Measurements from ENCODE around the gene ZNRD2. TPM values are rescaled to one million over a fixed set of nuclear protein-coding genes. Genes with fewer than 3 reads are reported as not detected.
A peak's percentile ranks its signal among the peaks of the same experiment; 100 is the strongest.

The ZNRD2 gene
- total and polyA plus RNA-seq, 2 of the 8 experiments (the other 6 are each of a cell fraction or from before 2014, with no cell fraction given) = 53.4 to 125 TPM

- H4K8ac ChIP-seq (ENCODE audit: extremely low read depth, insufficient read depth, low read length) = peak overlapping the region; percentile 90
- H3K56ac ChIP-seq (replicated peaks; ENCODE audit: insufficient read length, low read depth, low read length) = no peak overlapping the region
- H3K4ac ChIP-seq (replicated peaks; ENCODE audit: insufficient read length, low read depth, low read length) = no peak overlapping the region
- H4K5ac ChIP-seq (ENCODE audit: insufficient read length, low read depth, low read length) = peak overlapping the region; percentile 89
- peaks cover 0 to 37% (median 21%) of the 10 kb centered on the region in 4 experiments; a peak in 6 of 7 replicates for H3K27me3 ChIP-seq (replicated peaks in 1 of 4; ENCODE audit: control insufficient read depth in 3 of 4, extremely low read depth in 1 of 4, insufficient read depth in 3 of 4, low read length in 3 of 4)
- no peak overlapping the region for H3K23ac ChIP-seq (ENCODE audit: insufficient read length)
- H4K20me1 ChIP-seq (replicated peaks in 1 of 2; ENCODE audit: control insufficient read depth in 1 of 2, insufficient read depth in 2 of 2, low read length in 2 of 2) = peaks cover 3 to 18% of the 10 kb centered on the region in 2 experiments
- no peak overlapping the region for H2BK20ac ChIP-seq (ENCODE audit: low read length)
- H3K79me1 ChIP-seq (ENCODE audit: low read depth, low read length) = no peaks in the 10 kb centered on the region
- H3K9ac ChIP-seq (replicated peaks in 1 of 4; ENCODE audit: extremely low read depth in 1 of 4, low read depth in 3 of 4, low read length in 3 of 4) = peak overlapping the region in 2 of 4 experiments; percentile 16 to 43; a peak in 1 of 7 replicates
- H3K9me3 ChIP-seq (ENCODE audit: insufficient read depth in 2 of 2, low read depth in 1 of 2, low read length in 1 of 2) = no peaks in the 10 kb centered on the region
- no peak overlapping the region for H2BK120ac ChIP-seq (replicated peaks; ENCODE audit: low read depth, low read length)
- peaks cover 0 to 9% (median 1%) of the 10 kb centered on the region in 4 experiments; a peak in 5 of 7 replicates for H3K4me1 ChIP-seq (replicated peaks in 1 of 4; ENCODE audit: control insufficient read depth in 3 of 4, insufficient read depth in 4 of 4, low read length in 3 of 4)
- POLR2A ChIA-PET (ENCODE audit: partially characterized antibody) = interaction anchor here (0.6 to 5.2 kb wide), 26 partner anchors 8 to 662 kb away, joined by 3 to 62 read pairs (median 3); partner anchors contain the start of genes EHBP1L1, EHD1, FAM89B and MALAT1
- peaks cover 0 to 4% (median 0%) of the 10 kb centered on the region in 4 experiments; a peak in 3 of 8 replicates for H3K36me3 ChIP-seq (ENCODE audit: control insufficient read depth in 2 of 4, insufficient read depth in 4 of 4, low read length in 3 of 4)
- H3K18ac ChIP-seq (ENCODE audit: extremely low read depth, low read length) = peak overlapping the region; percentile 95
- no peak overlapping the region for H4K91ac ChIP-seq (replicated peaks; ENCODE audit: insufficient read length, low read length)
- WGBS, 2 experiments (ENCODE audit: extremely low coverage in 1 of 2, insufficient coverage in 1 of 2, insufficient read length in 1 of 2, insufficient replicate concordance in 2 of 2, low coverage in 1 of 2, low lambda C conversion rate in 2 of 2, missing lambda C conversion rate in 1 of 2) = 5% methylated on average over 28 of the region's 78 CpGs; no CpG with 5 or more reads in 1 of the 2 experiments
- H2BK5ac ChIP-seq (ENCODE audit: low read depth, low read length) = peak overlapping the region; percentile 78
- no peaks in the 10 kb centered on the region for H3K79me2 ChIP-seq (ENCODE audit: control insufficient read depth in 1 of 2, insufficient read depth in 2 of 2, low read length in 2 of 2)
- H2AK5ac ChIP-seq (ENCODE audit: low read depth, low read length) = no peak overlapping the region
- H2BK12ac ChIP-seq (ENCODE audit: low read depth, low read length) = peak overlapping the region; percentile 71; the same call in 1 of the 2 replicates
- FAIRE-seq = no peak
- peak overlapping the region; percentile 64 to 89 for H3K4me2 ChIP-seq (ENCODE audit: insufficient read depth in 1 of 2, low read depth in 2 of 2, low read length in 2 of 2)
- no peak overlapping the region; the same call in 1 of the 2 replicates for H2AFZ ChIP-seq (ENCODE audit: low read length)
- peak overlapping the region; percentile 72; the same call in 1 of the 2 replicates for H2BK15ac ChIP-seq (ENCODE audit: low read length)
- H3K23me2 ChIP-seq (ENCODE audit: low read depth, low read length) = peaks cover 19% of the 10 kb centered on the region
- no peak overlapping the region for H3K27ac ChIP-seq (ENCODE audit: low read depth, low read length)
- CTCF ChIA-PET (ENCODE audit: partially characterized antibody) = interaction anchor here (0.6 to 10.5 kb wide), 36 partner anchors 8 to 382 kb away, joined by 3 to 284 read pairs (median 4); partner anchors contain the start of genes EHBP1L1, FAM89B, KCNK7 and LTBP3
- H3K4me3 ChIP-seq (ENCODE audit: extremely low read depth in 1 of 4, insufficient read depth in 2 of 4, low read depth in 3 of 4, low read length in 4 of 4) = peak overlapping the region; percentile 32 to 68 (median 46)
- no peak overlapping the region for H3K14ac ChIP-seq (ENCODE audit: insufficient read length)
- DNase-seq (ENCODE audit: low read depth in 1 of 2, low spot score in 2 of 2) = peak in 1 of 2 experiments; percentile 98
- no peak; the same call in 1 of the 2 replicates for TF ChIP-seq KDM1A (IDR thresholded peaks at IDR 0.05; ENCODE audit: borderline replicate concordance, low read length)
- TF ChIP-seq KDM5A (IDR thresholded peaks at IDR 0.05; ENCODE audit: low read length) = 0 out of 2 replicates have a peak, but pooled peaks have one; percentile 38
- no peak for TF ChIP-seq TAF1 (IDR thresholded peaks at IDR 0.05; ENCODE audit: low read depth, low read length)
- no peak for TF ChIP-seq RBBP5 (IDR thresholded peaks at IDR 0.05; ENCODE audit: borderline replicate concordance, low read depth, low read length)
- no peak for TF ChIP-seq RXRA (IDR thresholded peaks at IDR 0.05; ENCODE audit: insufficient read depth, low read depth, low read length)
- TF ChIP-seq HDAC6 (IDR thresholded peaks at IDR 0.05; ENCODE audit: low read depth, low read length) = no peak
- no peak for TF ChIP-seq ZNF274 (IDR thresholded peaks at IDR 0.05; ENCODE audit: borderline replicate concordance, extremely low read depth, low read length)
- 0 out of 2 replicates have a peak, but pooled peaks have one; percentile 33 for TF ChIP-seq TBP (IDR thresholded peaks at IDR 0.05; ENCODE audit: low read depth, low read length)
- TF ChIP-seq JUN (IDR thresholded peaks at IDR 0.05; ENCODE audit: low read depth, low read length) = no peak
- peak; percentile 14 for TF ChIP-seq ASH2L (IDR thresholded peaks at IDR 0.05; ENCODE audit: low read length)
- TF ChIP-seq SAP30 (IDR thresholded peaks at IDR 0.05; ENCODE audit: insufficient read depth, insufficient replicate concordance, low read length) = no peak
Measured at GRCh38 chr11:65540290-65541092, 29.8 kb upstream of the ZNRD2 start.
